HG03139 (cell line): ENCODE results near the gene L3MBTL4.

Source experiments
- ATAC-seq: cut with Tn5 transposase; IDR thresholded peaks from one replicate; pipeline ENCODE4 v1.9.1; 2021; ENCODE audit not compliant: unreplicated experiment

L3MBTL4 gene

DNA sequence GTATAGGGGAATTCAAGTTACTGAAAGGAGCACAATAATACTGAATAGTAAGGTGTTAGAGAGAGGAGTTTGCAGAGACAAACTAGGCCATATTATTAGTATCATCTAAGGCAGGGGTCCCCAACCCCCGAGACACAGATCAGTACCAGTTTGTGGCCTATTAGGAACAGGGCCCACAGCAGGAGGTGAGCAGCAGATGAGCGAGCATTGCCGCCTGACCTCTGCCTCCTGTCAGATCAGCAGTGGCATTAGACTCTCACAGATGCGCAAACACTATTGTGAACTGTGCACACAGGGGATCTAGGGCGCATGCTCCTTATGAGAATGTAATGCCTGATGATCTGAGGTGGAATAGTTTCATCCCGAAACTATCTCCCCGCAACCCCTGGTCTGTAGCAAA lies 477.6 kb downstream of the L3MBTL4 start:
- no peak for ATAC-seq

GRCh38 chr18:5930789-5931188 lies 483.9 kb downstream of the L3MBTL4 start:
- no peak for ATAC-seq

GRCh38 chr18:5918205-5918858 lies 496.4 kb downstream of the L3MBTL4 start:
- no peak for ATAC-seq

DNA sequence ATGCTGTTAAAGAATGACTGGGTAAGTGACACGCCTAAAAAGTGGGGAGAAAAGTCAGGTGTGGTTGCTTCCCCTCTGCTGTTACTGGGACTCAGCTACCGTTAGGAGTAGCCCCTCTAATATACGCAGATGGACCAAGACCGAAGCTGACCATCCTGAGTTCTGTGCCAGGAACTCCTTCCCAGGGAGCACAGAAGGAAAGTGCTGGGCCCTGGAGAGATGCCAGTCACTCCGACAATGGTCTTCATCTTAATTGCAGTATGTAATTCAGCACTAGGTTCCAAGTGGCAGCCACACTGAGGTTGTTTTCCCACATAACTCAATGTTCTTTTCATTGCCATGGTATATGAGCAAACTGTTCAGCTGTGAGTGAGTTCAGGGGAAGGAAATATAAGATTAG lies 499.8 kb downstream of the L3MBTL4 start:
- no peak for ATAC-seq

DNA sequence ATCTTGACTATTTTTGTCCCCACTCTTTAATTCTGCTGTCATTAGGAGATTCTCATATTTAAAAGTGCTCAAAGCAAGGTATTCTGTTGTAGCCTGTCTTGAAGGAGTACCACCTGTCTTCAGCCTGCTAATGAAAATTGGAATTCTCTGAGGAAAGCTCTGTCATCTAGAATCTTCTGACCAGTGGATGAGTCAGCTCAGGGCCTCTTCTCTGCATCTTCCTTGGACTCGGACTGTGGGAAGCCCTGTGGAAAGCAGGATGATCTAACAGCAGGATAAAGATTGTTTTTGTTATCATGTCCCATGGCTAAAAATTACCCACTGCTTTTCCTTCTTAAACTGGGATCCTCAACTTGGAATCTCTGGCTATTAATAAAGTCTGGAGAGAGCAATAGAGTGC lies 500.7 kb downstream of the L3MBTL4 start:
- no peak for ATAC-seq

GRCh38 chr18:5912566-5912965 lies 502.1 kb downstream of the L3MBTL4 start:
- no peak for ATAC-seq

DNA sequence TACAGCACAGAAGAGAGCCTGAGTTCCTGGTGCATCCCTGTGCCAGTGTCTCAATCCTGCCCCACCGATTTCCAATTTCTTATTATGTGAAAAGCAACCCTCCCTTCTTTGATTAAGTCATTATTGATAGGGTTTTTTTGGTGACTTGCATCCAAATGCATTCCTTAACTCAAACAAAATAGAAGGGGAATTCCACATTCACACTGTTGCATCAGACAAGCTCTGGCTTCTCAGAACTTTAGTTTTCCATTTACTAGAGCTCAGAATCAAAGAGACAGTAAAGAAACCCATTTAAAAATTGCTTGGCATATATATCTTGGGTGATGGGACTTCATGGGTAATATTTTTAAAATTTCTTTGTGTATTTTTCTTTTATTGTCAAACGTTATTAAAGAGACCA lies 505.6 kb downstream of the L3MBTL4 start:
- no peak for ATAC-seq
